ENCODE measurements around the gene CCDC88C. TPM values are rescaled to one million over a fixed set of nuclear protein-coding genes. Genes with fewer than 3 reads are reported as not detected.

The CCDC88C gene
- total RNA-seq, 1 experiment from 2014 or later, result 14.7 TPM

- DNase-seq (ENCODE audit: extremely low read depth, low read depth), result no peak
Measured at GRCh38 chr14:91368776-91369416, 48.7 kb downstream of the CCDC88C start.

GRCh38 chr14:91367173-91368171, 50.1 kb downstream of the CCDC88C start:
- no peak for DNase-seq (ENCODE audit: extremely low read depth, low read depth)

GRCh38 chr14:91366749-91367148, 50.9 kb downstream of the CCDC88C start:
- no peak for DNase-seq (ENCODE audit: extremely low read depth, low read depth)

- no peak for DNase-seq (ENCODE audit: extremely low read depth, low read depth)
Measured at GRCh38 chr14:91365552-91365951, 52.1 kb downstream of the CCDC88C start.

- no peak for DNase-seq (ENCODE audit: extremely low read depth, low read depth)
Measured at GRCh38 chr14:91364524-91365270, 52.9 kb downstream of the CCDC88C start.

- no peak for DNase-seq (ENCODE audit: extremely low read depth, low read depth)
Measured at GRCh38 chr14:91363776-91364523, 53.7 kb downstream of the CCDC88C start.

- no peak for DNase-seq (ENCODE audit: extremely low read depth, low read depth)
Measured at GRCh38 chr14:91361233-91361811, 56.3 kb downstream of the CCDC88C start.

GRCh38 chr14:91360490-91361232, 57.0 kb downstream of the CCDC88C start:
- no peak for DNase-seq (ENCODE audit: extremely low read depth, low read depth)

- no peak for DNase-seq (ENCODE audit: extremely low read depth, low read depth)
Measured at GRCh38 chr14:91358654-91359220, 58.9 kb downstream of the CCDC88C start.

GRCh38 chr14:91358025-91358319, 59.6 kb downstream of the CCDC88C start:
- DNase-seq (ENCODE audit: extremely low read depth, low read depth), result no peak

GRCh38 chr14:91357272-91358024, 60.2 kb downstream of the CCDC88C start:
- DNase-seq (ENCODE audit: extremely low read depth, low read depth), result no peak

- DNase-seq (ENCODE audit: extremely low read depth, low read depth), result no peak
Measured at GRCh38 chr14:91356181-91356763, 61.3 kb downstream of the CCDC88C start.

GRCh38 chr14:91354979-91355685, 62.5 kb downstream of the CCDC88C start:
- no peak for DNase-seq (ENCODE audit: extremely low read depth, low read depth)

GRCh38 chr14:91354221-91354916, 63.3 kb downstream of the CCDC88C start:
- no peak for DNase-seq (ENCODE audit: extremely low read depth, low read depth)

GRCh38 chr14:91352728-91353692, 64.6 kb downstream of the CCDC88C start:
- no peak for DNase-seq (ENCODE audit: extremely low read depth, low read depth)

- DNase-seq (ENCODE audit: extremely low read depth, low read depth), result no peak
Measured at GRCh38 chr14:91352053-91352452, 65.6 kb downstream of the CCDC88C start.

Measured in NCI-H460 (cell line).